ENCODE data around the gene IGSF3.

DNA sequence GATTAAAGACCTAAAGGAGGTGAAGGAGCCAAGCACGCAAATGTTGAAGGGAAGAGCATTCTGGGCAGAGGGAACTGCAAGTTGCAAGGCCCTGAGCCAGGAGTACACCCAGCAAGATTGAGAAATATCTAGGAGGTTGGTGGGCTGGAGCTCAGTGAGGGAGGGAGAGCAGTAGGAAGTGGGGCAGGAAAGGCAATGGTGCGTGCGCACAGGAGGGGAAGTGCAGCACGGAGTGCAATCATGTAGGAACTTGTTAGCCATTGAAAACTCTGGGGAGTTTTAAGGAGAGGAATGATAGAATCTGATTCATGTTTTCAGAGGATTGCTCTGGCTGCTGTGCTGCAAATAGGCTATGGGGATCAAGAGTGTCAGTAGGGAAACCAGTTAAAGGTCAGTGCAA, 13.2 kb upstream of the IGSF3 start:
- TF ChIP-seq, protein P1, sequence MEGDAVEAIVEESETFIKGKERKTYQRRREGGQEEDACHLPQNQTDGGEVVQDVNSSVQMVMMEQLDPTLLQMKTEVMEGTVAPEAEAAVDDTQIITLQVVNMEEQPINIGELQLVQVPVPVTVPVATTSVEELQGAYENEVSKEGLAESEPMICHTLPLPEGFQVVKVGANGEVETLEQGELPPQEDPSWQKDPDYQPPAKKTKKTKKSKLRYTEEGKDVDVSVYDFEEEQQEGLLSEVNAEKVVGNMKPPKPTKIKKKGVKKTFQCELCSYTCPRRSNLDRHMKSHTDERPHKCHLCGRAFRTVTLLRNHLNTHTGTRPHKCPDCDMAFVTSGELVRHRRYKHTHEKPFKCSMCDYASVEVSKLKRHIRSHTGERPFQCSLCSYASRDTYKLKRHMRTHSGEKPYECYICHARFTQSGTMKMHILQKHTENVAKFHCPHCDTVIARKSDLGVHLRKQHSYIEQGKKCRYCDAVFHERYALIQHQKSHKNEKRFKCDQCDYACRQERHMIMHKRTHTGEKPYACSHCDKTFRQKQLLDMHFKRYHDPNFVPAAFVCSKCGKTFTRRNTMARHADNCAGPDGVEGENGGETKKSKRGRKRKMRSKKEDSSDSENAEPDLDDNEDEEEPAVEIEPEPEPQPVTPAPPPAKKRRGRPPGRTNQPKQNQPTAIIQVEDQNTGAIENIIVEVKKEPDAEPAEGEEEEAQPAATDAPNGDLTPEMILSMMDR (IDR thresholded peaks at IDR 0.05), result no peak
- TF ChIP-seq, protein P2, sequence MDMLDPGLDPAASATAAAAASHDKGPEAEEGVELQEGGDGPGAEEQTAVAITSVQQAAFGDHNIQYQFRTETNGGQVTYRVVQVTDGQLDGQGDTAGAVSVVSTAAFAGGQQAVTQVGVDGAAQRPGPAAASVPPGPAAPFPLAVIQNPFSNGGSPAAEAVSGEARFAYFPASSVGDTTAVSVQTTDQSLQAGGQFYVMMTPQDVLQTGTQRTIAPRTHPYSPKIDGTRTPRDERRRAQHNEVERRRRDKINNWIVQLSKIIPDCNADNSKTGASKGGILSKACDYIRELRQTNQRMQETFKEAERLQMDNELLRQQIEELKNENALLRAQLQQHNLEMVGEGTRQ (CRISPR knock-in tag; IDR thresholded peaks at IDR 0.05), result no peak
- TF ChIP-seq, protein P3, sequence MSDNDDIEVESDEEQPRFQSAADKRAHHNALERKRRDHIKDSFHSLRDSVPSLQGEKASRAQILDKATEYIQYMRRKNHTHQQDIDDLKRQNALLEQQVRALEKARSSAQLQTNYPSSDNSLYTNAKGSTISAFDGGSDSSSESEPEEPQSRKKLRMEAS (CRISPR knock-in tag; IDR thresholded peaks at IDR 0.05), result no peak
- TF ChIP-seq, protein P4, sequence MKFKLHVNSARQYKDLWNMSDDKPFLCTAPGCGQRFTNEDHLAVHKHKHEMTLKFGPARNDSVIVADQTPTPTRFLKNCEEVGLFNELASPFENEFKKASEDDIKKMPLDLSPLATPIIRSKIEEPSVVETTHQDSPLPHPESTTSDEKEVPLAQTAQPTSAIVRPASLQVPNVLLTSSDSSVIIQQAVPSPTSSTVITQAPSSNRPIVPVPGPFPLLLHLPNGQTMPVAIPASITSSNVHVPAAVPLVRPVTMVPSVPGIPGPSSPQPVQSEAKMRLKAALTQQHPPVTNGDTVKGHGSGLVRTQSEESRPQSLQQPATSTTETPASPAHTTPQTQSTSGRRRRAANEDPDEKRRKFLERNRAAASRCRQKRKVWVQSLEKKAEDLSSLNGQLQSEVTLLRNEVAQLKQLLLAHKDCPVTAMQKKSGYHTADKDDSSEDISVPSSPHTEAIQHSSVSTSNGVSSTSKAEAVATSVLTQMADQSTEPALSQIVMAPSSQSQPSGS (CRISPR knock-in tag; IDR thresholded peaks at IDR 0.05; ENCODE audit: borderline replicate concordance, low read depth), result no peak
- TF ChIP-seq, protein P5, sequence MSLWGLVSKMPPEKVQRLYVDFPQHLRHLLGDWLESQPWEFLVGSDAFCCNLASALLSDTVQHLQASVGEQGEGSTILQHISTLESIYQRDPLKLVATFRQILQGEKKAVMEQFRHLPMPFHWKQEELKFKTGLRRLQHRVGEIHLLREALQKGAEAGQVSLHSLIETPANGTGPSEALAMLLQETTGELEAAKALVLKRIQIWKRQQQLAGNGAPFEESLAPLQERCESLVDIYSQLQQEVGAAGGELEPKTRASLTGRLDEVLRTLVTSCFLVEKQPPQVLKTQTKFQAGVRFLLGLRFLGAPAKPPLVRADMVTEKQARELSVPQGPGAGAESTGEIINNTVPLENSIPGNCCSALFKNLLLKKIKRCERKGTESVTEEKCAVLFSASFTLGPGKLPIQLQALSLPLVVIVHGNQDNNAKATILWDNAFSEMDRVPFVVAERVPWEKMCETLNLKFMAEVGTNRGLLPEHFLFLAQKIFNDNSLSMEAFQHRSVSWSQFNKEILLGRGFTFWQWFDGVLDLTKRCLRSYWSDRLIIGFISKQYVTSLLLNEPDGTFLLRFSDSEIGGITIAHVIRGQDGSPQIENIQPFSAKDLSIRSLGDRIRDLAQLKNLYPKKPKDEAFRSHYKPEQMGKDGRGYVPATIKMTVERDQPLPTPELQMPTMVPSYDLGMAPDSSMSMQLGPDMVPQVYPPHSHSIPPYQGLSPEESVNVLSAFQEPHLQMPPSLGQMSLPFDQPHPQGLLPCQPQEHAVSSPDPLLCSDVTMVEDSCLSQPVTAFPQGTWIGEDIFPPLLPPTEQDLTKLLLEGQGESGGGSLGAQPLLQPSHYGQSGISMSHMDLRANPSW (CRISPR knock-in tag; conservative IDR thresholded peaks at IDR 0.05; ENCODE audit: low read depth), result no peak
- TF ChIP-seq CREM (CRISPR knock-in tag; IDR thresholded peaks at IDR 0.05), result no peak

All from WTC11 (cell line).